BJ (cell line): ENCODE results near the gene NAALADL2. TPM values are rescaled to one million over a fixed set of nuclear protein-coding genes. Genes with fewer than 3 reads are reported as not detected.

Experiments
- CTCF ChIA-PET: fragments of 350-600 bp; formaldehyde crosslinking; extraction: SDS; loops from one replicate; lab custom pipeline; 2021; ENCODE audit warnings: antibody characterized with exemption, inconsistent platforms; lab: Yijun Ruan, JAX
- POLR2A ChIA-PET: fragments of 300-600 bp; sonication (Branson Sonifier 250); formaldehyde crosslinking; extraction: SDS; loops from one replicate; lab custom pipeline; 2021; ENCODE audit warnings: antibody characterized with exemption; lab: Charles Lee
- DNase-seq: peaks from one replicate; pipeline ENCODE4 v3.0.0-alpha.2; 2011; ENCODE audit warnings: low read depth
- H3K27me3 ChIP-seq: 2 replicates; pipeline ENCODE4 v1.6.0; 2011; ENCODE audit warnings: low read length; ENCODE audit not compliant: control insufficient read depth, insufficient read depth
- H3K36me3 ChIP-seq: 2 replicates; pipeline ENCODE4 v1.5.1; 2011; ENCODE audit warnings: low read length; ENCODE audit not compliant: control insufficient read depth, insufficient read depth
- H3K4me3 ChIP-seq: 2 replicates; pipeline ENCODE4 v1.5.1; 2011; ENCODE audit warnings: low read depth, mild to moderate bottlenecking, control low read depth, low read length
- CTCF ChIP-seq: IDR thresholded peaks from 2 replicates; pipeline ENCODE4 v1.5.1; 2011; ENCODE audit warnings: low read depth, mild to moderate bottlenecking, control low read depth, inconsistent platforms, low read length, moderate library complexity; ENCODE audit not compliant: insufficient read depth
- polyA plus RNA-seq: library from polyadenylated mRNA; depleted of rRNA; stranded (reverse); fragments of >200 nt; gene quantifications from 2 replicates; pipeline ENCODE4 v1.2.3, GENCODE V29; 2011

The NAALADL2 gene
- polyA plus RNA-seq, 1 experiment, result 3.6 TPM

GRCh38 chr3:175288621-175289020 lies 429.5 kb downstream of the NAALADL2 start:
- no peak for DNase-seq
- Histone ChIP-seq H3K27me3 (no peaks in the 10 kb centered on the region), H3K4me3 (no peak overlapping the region), H3K36me3 (no peaks in the 10 kb centered on the region)
- CTCF ChIA-PET, result no interaction called here
- POLR2A ChIA-PET, result no interaction called here
- TF ChIP-seq CTCF, result no peak

GRCh38 chr3:175294793-175295192 lies 435.7 kb downstream of the NAALADL2 start:
- CTCF ChIA-PET, result no interaction called here

GRCh38 chr3:175295248-175296130 lies 436.4 kb downstream of the NAALADL2 start:
- CTCF ChIA-PET, result no interaction called here
- no peak for TF ChIP-seq CTCF

More at GRCh38 chr3:175294793-175295192, 435.7 kb downstream of the NAALADL2 start:
- POLR2A ChIA-PET, result no interaction called here
- no peaks in the 10 kb centered on the region for H3K27me3 ChIP-seq
- H3K36me3 ChIP-seq, result no peaks in the 10 kb centered on the region
- TF ChIP-seq CTCF, result no peak
- H3K4me3 ChIP-seq, result no peak overlapping the region
- no peak for DNase-seq

GRCh38 chr3:175297216-175297615 lies 438.1 kb downstream of the NAALADL2 start:
- Histone ChIP-seq H3K27me3 (no peaks in the 10 kb centered on the region), H3K36me3 (no peaks in the 10 kb centered on the region), H3K4me3 (no peak overlapping the region)
- TF ChIP-seq CTCF, result no peak
- no peak for DNase-seq
- POLR2A ChIA-PET, result no interaction called here
- CTCF ChIA-PET, result interaction anchor here (0.8 kb wide), 1 partner anchor 11 kb away, joined by 3 read pairs; no protein-coding TSS in a partner anchor

More at GRCh38 chr3:175295248-175296130, 436.4 kb downstream of the NAALADL2 start:
- H3K36me3 ChIP-seq, result no peaks in the 10 kb centered on the region
- H3K27me3 ChIP-seq, result no peaks in the 10 kb centered on the region
- DNase-seq, result no peak
- H3K4me3 ChIP-seq, result no peak overlapping the region
- POLR2A ChIA-PET, result no interaction called here

GRCh38 chr3:175301741-175302140 lies 442.6 kb downstream of the NAALADL2 start:
- Histone ChIP-seq H3K27me3 (no peaks in the 10 kb centered on the region), H3K36me3 (no peaks in the 10 kb centered on the region), H3K4me3 (no peak overlapping the region)
- TF ChIP-seq CTCF, result no peak
- POLR2A ChIA-PET, result no interaction called here
- CTCF ChIA-PET, result no interaction called here
- no peak for DNase-seq
